ENCODE data around the gene NOA1. TPM values are rescaled to one million over a fixed set of nuclear protein-coding genes. Genes with fewer than 3 reads are reported as not detected.
A peak's percentile ranks its signal among the peaks of the same experiment; 100 is the strongest.
"Not testable (repeated sequence)": the region's sequence is repeated elsewhere in the genome, so short reads cannot be mapped to it uniquely, and the experiment has no call there.

The NOA1 gene
- total and polyA plus RNA-seq, 2 of the 8 experiments (the other 6 are each of a cell fraction or from before 2014, with no cell fraction given): 24.3 to 28.1 TPM

- H2AFZ ChIP-seq (ENCODE audit: low read length); H2BK12ac ChIP-seq (ENCODE audit: low read depth, low read length); H4K8ac ChIP-seq (ENCODE audit: extremely low read depth, insufficient read depth, low read length); H3K18ac ChIP-seq (ENCODE audit: extremely low read depth, low read length); H3K4me2 ChIP-seq (ENCODE audit: insufficient read depth in 1 of 2, low read depth in 2 of 2, low read length in 2 of 2); H2BK5ac ChIP-seq (ENCODE audit: low read depth, low read length); H3K27ac ChIP-seq (ENCODE audit: low read depth, low read length); H2AK5ac ChIP-seq (ENCODE audit: low read depth, low read length); H3K36me3 ChIP-seq (ENCODE audit: control insufficient read depth in 2 of 4, insufficient read depth in 4 of 4, low read length in 3 of 4); H3K23me2 ChIP-seq (ENCODE audit: low read depth, low read length); H3K23ac ChIP-seq (ENCODE audit: insufficient read length); FAIRE-seq; H3K79me1 ChIP-seq (ENCODE audit: low read depth, low read length); H4K5ac ChIP-seq (ENCODE audit: insufficient read length, low read depth, low read length); H3K9ac ChIP-seq (replicated peaks in 1 of 4; ENCODE audit: extremely low read depth in 1 of 4, low read depth in 3 of 4, low read length in 3 of 4); H2BK20ac ChIP-seq (ENCODE audit: low read length); H3K9me3 ChIP-seq (ENCODE audit: insufficient read depth in 2 of 2, low read depth in 1 of 2, low read length in 1 of 2); H4K91ac ChIP-seq (replicated peaks; ENCODE audit: insufficient read length, low read length); H3K56ac ChIP-seq (replicated peaks; ENCODE audit: insufficient read length, low read depth, low read length); H3K27me3 ChIP-seq (replicated peaks in 1 of 4; ENCODE audit: control insufficient read depth in 3 of 4, extremely low read depth in 1 of 4, insufficient read depth in 3 of 4, low read length in 3 of 4); H2BK120ac ChIP-seq (replicated peaks; ENCODE audit: low read depth, low read length); H3K14ac ChIP-seq (ENCODE audit: insufficient read length); H4K20me1 ChIP-seq (replicated peaks in 1 of 2; ENCODE audit: control insufficient read depth in 1 of 2, insufficient read depth in 2 of 2, low read length in 2 of 2); H3K4me3 ChIP-seq (ENCODE audit: extremely low read depth in 1 of 4, insufficient read depth in 2 of 4, low read depth in 3 of 4, low read length in 4 of 4); H3K4me1 ChIP-seq (replicated peaks in 1 of 4; ENCODE audit: control insufficient read depth in 3 of 4, insufficient read depth in 4 of 4, low read length in 3 of 4); H3K79me2 ChIP-seq (ENCODE audit: control insufficient read depth in 1 of 2, insufficient read depth in 2 of 2, low read length in 2 of 2); H2BK15ac ChIP-seq (ENCODE audit: low read length); H3K4ac ChIP-seq (replicated peaks; ENCODE audit: insufficient read length, low read depth, low read length): not testable (repeated sequence)
- CTCF ChIA-PET (ENCODE audit: partially characterized antibody): interaction anchor here (1.4 kb wide), 1 partner anchor 9 kb away, joined by 3 read pairs; no protein-coding TSS in a partner anchor
- 93% methylated on average over 14 of the region's 14 CpGs; no CpG with 5 or more reads in 1 of the 2 experiments for WGBS, 2 experiments (ENCODE audit: extremely low coverage in 1 of 2, insufficient coverage in 1 of 2, insufficient read length in 1 of 2, insufficient replicate concordance in 2 of 2, low coverage in 1 of 2, low lambda C conversion rate in 2 of 2, missing lambda C conversion rate in 1 of 2)
- DNase-seq (ENCODE audit: low read depth in 1 of 2, low spot score in 2 of 2): peak in 1 of 2 experiments; percentile 33
- POLR2A ChIA-PET (ENCODE audit: partially characterized antibody): interaction anchor here (0.9 to 2.2 kb wide), 5 partner anchors 8 to 31 kb away, joined by 4 to 6 read pairs (median 5); partner anchors contain the start of gene REST
These were observed 37.6 kb downstream of the NOA1 start for GRCh38 chr4:56939826-56940225.

All from H1 (cell line).